T-helper 1 cell treated with Interleukin-12 subunit alpha and Interleukin-12 subunit beta and Interleukin-4 antibody, amounts not matched to agents 30 ng/mL and 1 ng/mL, for 36 hours (primary cell): ENCODE measurements around the gene CAMK2D. TPM values are rescaled to one million over a fixed set of nuclear protein-coding genes. Genes with fewer than 3 reads are reported as not detected.

ENCODE experiments used
- intact Hi-C: fragments of 100-400 bp; cut with micrococcal nuclease; formaldehyde crosslinking; loops from one replicate; pipeline ENCODE4 v1.15.1; 2024
- total RNA-seq: library from RNA; stranded (reverse); gene quantifications from 2 replicates; pipeline ENCODE4 v1.2.3, GENCODE V29; 2022

CAMK2D gene
- total RNA-seq, 1 donor from 2014 or later = 45.2 TPM

- intact Hi-C loops = no loop called here
Measured at GRCh38 chr4:113495790-113496189, 265.7 kb downstream of the CAMK2D start.

GRCh38 chr4:113483131-113483530 is 278.4 kb downstream of the CAMK2D start:
- intact Hi-C loops = no loop called here

GRCh38 chr4:113482325-113482724 is 279.2 kb downstream of the CAMK2D start:
- intact Hi-C loops = no loop called here

GRCh38 chr4:113481820-113482219 is 279.7 kb downstream of the CAMK2D start:
- intact Hi-C loops = no loop called here

- intact Hi-C loops = no loop called here
Measured at GRCh38 chr4:113480109-113480508, 281.4 kb downstream of the CAMK2D start.

- intact Hi-C loops = no loop called here
Measured at GRCh38 chr4:113478032-113478431, 283.5 kb downstream of the CAMK2D start.

- intact Hi-C loops = no loop called here
Measured at GRCh38 chr4:113476800-113477199, 284.7 kb downstream of the CAMK2D start.

GRCh38 chr4:113474017-113474416 is 287.5 kb downstream of the CAMK2D start:
- intact Hi-C loops = no loop called here

GRCh38 chr4:113472864-113473263 is 288.7 kb downstream of the CAMK2D start:
- intact Hi-C loops = no loop called here

- intact Hi-C loops = no loop called here
Measured at GRCh38 chr4:113471146-113471860, 290.2 kb downstream of the CAMK2D start.

GRCh38 chr4:113469926-113470325 is 291.6 kb downstream of the CAMK2D start:
- intact Hi-C loops = no loop called here

- intact Hi-C loops = no loop called here
Measured at GRCh38 chr4:113469023-113469390, 292.5 kb downstream of the CAMK2D start.

GRCh38 chr4:113468165-113469022 is 293.1 kb downstream of the CAMK2D start:
- intact Hi-C loops = no loop called here

- intact Hi-C loops = no loop called here
Measured at GRCh38 chr4:113467581-113467980, 294.0 kb downstream of the CAMK2D start.

- intact Hi-C loops = no loop called here
Measured at GRCh38 chr4:113462286-113462685, 299.3 kb downstream of the CAMK2D start.

- intact Hi-C loops = no loop called here
Measured at GRCh38 chr4:113461281-113461680, 300.3 kb downstream of the CAMK2D start.

- intact Hi-C loops = no loop called here
Measured at GRCh38 chr4:113457886-113458285, 303.7 kb downstream of the CAMK2D start.

GRCh38 chr4:113457121-113457520 is 304.4 kb downstream of the CAMK2D start:
- intact Hi-C loops = no loop called here

- intact Hi-C loops = no loop called here
Measured at GRCh38 chr4:113455061-113455460, 306.5 kb downstream of the CAMK2D start.

GRCh38 chr4:113452868-113453620 is 308.5 kb downstream of the CAMK2D start:
- intact Hi-C loops = no loop called here

GRCh38 chr4:113452152-113452551 is 309.4 kb downstream of the CAMK2D start:
- intact Hi-C loops = no loop called here
